GM21390 (cell line): ENCODE data around the gene ING2.
"Not testable (repeated sequence)": the region's sequence is repeated elsewhere in the genome, so short reads cannot be mapped to it uniquely, and the experiment has no call there.

ENCODE experiments used
- ATAC-seq: cut with Tn5 transposase; IDR thresholded peaks from one replicate; pipeline ENCODE4 v1.9.1; 2021; ENCODE audit not compliant: unreplicated experiment

The ING2 gene

GRCh38 chr4:183546376-183546775 is 41.5 kb downstream of the ING2 start:
- ATAC-seq, result no peak

- ATAC-seq, result no peak
Observed at GRCh38 chr4:183548306-183548705, 43.4 kb downstream of the ING2 start.

- ATAC-seq, result no peak
Observed at GRCh38 chr4:183550345-183551093, 45.7 kb downstream of the ING2 start.

- no peak for ATAC-seq
Observed at GRCh38 chr4:183552274-183553146, 47.7 kb downstream of the ING2 start.

GRCh38 chr4:183553147-183553478 is 48.3 kb downstream of the ING2 start:
- ATAC-seq, result not testable (repeated sequence)

- no peak for ATAC-seq
Observed at GRCh38 chr4:183553601-183554345, 48.9 kb downstream of the ING2 start.

- ATAC-seq, result no peak
Observed at GRCh38 chr4:183554346-183554686, 49.5 kb downstream of the ING2 start.

- ATAC-seq, result no peak
Observed at GRCh38 chr4:183554878-183555585, 50.2 kb downstream of the ING2 start.

- ATAC-seq, result no peak
Observed at GRCh38 chr4:183556947-183557346, 52.1 kb downstream of the ING2 start.

GRCh38 chr4:183557611-183558010 is 52.8 kb downstream of the ING2 start:
- no peak for ATAC-seq

GRCh38 chr4:183558873-183559272 is 54.0 kb downstream of the ING2 start:
- no peak for ATAC-seq

GRCh38 chr4:183561905-183562304 is 57.0 kb downstream of the ING2 start:
- no peak for ATAC-seq
